ENCODE measurements around the gene KBTBD8. TPM values are rescaled to one million over a fixed set of nuclear protein-coding genes. Genes with fewer than 3 reads are reported as not detected.

Gene KBTBD8
- total RNA-seq, 1 donor from 2014 or later, result 8.6 TPM

DNA sequence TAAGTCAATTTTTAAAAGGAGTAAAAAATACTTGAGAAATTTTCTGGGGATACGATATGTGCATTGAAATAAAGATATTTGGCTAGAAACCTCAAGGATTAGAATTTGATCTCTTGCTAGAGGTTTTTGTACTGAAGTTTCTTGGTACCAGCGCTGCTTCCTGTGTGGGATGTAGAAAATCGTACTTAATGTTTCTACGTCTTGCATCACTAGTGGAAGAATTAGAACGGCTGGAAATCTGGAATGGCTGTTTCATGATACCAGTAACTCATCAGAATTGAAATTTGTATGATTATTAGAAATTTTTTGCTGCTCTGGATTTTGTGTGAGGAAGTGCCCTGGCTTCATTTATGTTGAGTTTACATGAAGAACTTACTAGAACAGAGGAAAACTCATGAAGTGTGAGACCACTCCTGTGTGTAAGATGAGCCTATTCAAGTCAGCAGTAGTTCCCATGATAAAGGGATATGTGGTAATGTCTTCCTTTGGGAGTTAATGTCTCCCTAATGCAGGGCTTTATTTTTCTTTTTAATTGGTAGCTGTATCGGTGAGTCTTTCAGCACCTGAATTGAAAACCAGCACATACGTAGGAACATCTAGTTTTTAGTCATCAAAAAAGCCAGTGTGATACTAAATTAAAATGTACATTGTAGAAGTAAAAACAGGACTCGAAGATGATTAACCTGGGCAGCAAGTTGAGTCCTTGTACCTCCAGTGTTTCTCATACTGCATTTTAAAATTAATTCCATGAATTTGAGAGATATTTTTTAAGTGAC, 3.2 kb downstream of the KBTBD8 start:
- Mint-ChIP-seq H3K4me3 (ENCODE audit: unreplicated experiment) (no peak overlapping the region), H3K36me3 (ENCODE audit: unreplicated experiment) (no peaks in the 10 kb centered on the region), H3K4me1 (ENCODE audit: low read depth, unreplicated experiment) (peaks cover 5% of the 10 kb centered on the region), H3K27ac (ENCODE audit: unreplicated experiment) (no peak overlapping the region), H3K27me3 (ENCODE audit: unreplicated experiment) (peaks cover 4% of the 10 kb centered on the region), H3K9me3 (ENCODE audit: unreplicated experiment) (peaks cover 11% of the 10 kb centered on the region)
- no peak for DNase-seq
- TF ChIP-seq, protein P1, sequence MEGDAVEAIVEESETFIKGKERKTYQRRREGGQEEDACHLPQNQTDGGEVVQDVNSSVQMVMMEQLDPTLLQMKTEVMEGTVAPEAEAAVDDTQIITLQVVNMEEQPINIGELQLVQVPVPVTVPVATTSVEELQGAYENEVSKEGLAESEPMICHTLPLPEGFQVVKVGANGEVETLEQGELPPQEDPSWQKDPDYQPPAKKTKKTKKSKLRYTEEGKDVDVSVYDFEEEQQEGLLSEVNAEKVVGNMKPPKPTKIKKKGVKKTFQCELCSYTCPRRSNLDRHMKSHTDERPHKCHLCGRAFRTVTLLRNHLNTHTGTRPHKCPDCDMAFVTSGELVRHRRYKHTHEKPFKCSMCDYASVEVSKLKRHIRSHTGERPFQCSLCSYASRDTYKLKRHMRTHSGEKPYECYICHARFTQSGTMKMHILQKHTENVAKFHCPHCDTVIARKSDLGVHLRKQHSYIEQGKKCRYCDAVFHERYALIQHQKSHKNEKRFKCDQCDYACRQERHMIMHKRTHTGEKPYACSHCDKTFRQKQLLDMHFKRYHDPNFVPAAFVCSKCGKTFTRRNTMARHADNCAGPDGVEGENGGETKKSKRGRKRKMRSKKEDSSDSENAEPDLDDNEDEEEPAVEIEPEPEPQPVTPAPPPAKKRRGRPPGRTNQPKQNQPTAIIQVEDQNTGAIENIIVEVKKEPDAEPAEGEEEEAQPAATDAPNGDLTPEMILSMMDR (IDR thresholded peaks at IDR 0.05; ENCODE audit: partially characterized antibody, unreplicated experiment), result no peak

DNA sequence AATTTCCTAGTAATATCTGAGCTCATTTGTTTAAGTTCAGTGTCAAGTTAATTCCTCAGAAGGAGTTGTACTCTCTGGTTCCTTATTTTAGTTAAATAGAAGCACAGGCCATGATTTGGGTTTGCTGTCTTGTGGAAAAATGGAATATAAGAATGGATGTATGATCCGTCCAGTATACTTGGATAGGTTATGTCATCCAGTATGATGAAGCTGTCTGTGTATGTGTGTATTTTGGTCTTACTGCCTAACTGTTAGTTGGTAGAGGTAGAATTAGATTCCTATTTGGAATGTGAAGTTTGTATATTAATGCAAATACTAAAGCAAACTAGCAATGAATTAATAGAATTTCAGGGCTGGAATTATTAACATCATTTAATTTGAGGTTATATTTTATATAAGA, 7.9 kb downstream of the KBTBD8 start:
- no peak overlapping the region for H3K4me3 Mint-ChIP-seq (ENCODE audit: unreplicated experiment)
- H3K27me3 Mint-ChIP-seq (ENCODE audit: unreplicated experiment), result no peaks in the 10 kb centered on the region
- no peaks in the 10 kb centered on the region for H3K4me1 Mint-ChIP-seq (ENCODE audit: low read depth, unreplicated experiment)
- H3K36me3 Mint-ChIP-seq (ENCODE audit: unreplicated experiment), result no peaks in the 10 kb centered on the region
- H3K27ac Mint-ChIP-seq (ENCODE audit: unreplicated experiment), result no peak overlapping the region
- peaks cover 2% of the 10 kb centered on the region for H3K9me3 Mint-ChIP-seq (ENCODE audit: unreplicated experiment)
- TF ChIP-seq, protein P1 (IDR thresholded peaks at IDR 0.05; ENCODE audit: partially characterized antibody, unreplicated experiment), result no peak
- DNase-seq, result no peak

DNA sequence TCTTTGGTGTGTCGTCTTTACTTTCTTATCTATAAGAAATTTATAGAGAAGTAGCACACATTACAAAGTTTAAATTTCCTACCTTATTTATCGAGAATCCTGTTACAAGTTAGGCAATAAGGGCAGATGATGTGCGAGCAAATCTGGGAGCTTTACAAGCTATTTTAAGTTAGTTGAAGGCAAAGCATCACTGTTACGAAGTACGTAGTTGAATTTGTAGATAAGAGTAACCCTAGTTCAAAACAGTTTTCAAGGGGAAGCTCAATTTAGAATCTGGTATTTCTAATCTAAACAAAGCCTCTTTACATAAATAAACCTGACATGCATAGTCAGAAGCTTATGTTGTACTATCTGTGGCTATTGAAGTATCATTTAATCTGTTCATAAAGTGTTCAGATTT, 8.4 kb downstream of the KBTBD8 start:
- H3K27me3 Mint-ChIP-seq (ENCODE audit: unreplicated experiment), result no peaks in the 10 kb centered on the region
- H3K27ac Mint-ChIP-seq (ENCODE audit: unreplicated experiment), result no peak overlapping the region
- no peaks in the 10 kb centered on the region for H3K4me1 Mint-ChIP-seq (ENCODE audit: low read depth, unreplicated experiment)
- peaks cover 2% of the 10 kb centered on the region for H3K9me3 Mint-ChIP-seq (ENCODE audit: unreplicated experiment)
- no peak overlapping the region for H3K4me3 Mint-ChIP-seq (ENCODE audit: unreplicated experiment)
- H3K36me3 Mint-ChIP-seq (ENCODE audit: unreplicated experiment), result no peaks in the 10 kb centered on the region
- DNase-seq, result no peak
- TF ChIP-seq, protein P1 (IDR thresholded peaks at IDR 0.05; ENCODE audit: partially characterized antibody, unreplicated experiment), result no peak

DNA sequence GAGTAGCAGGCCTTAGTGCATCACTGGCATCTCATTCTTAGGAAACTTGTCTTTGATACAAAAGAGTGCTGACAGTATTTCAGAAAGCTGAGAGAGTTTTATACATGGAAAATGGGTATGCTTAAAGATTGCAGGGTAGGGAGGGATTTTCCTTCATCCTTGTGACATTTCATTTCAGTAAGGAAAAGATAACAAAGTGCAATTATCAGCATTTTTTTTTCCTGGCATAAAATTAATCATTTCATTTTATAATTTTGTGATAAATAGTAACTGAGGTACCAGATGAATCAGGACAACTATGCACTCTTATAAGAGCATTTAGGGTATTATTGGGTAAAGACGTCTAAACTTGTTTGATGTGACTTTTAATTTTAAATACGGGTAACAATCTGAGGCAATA, 10.3 kb downstream of the KBTBD8 start:
- no peak for DNase-seq
- Mint-ChIP-seq H3K4me3 (ENCODE audit: unreplicated experiment) (no peak overlapping the region), H3K27me3 (ENCODE audit: unreplicated experiment) (no peaks in the 10 kb centered on the region), H3K36me3 (ENCODE audit: unreplicated experiment) (no peaks in the 10 kb centered on the region), H3K9me3 (ENCODE audit: unreplicated experiment) (no peaks in the 10 kb centered on the region), H3K4me1 (ENCODE audit: low read depth, unreplicated experiment) (no peaks in the 10 kb centered on the region), H3K27ac (ENCODE audit: unreplicated experiment) (no peak overlapping the region)
- TF ChIP-seq, protein P1 (IDR thresholded peaks at IDR 0.05; ENCODE audit: partially characterized antibody, unreplicated experiment), result no peak

DNA sequence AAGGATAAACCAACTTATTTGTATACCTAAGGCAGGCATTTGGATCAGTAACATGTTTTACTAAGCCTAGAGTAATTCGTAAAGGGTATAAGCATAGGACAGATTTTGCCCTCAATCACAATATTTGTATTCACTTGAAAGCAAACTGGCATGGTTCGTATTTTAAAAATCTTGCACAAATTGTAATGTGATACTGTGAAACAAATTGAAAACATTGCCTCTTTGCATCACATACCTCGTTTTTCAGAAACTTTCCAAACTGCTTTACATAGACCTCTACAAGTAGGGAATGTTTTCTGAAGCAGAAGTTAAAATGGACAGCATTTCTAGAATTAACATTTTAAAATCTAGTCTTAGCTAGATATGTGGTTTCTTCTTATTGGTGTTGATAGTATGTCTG, 11.6 kb downstream of the KBTBD8 start:
- H3K27ac Mint-ChIP-seq (ENCODE audit: unreplicated experiment), result no peak overlapping the region
- no peak overlapping the region for H3K4me3 Mint-ChIP-seq (ENCODE audit: unreplicated experiment)
- TF ChIP-seq, protein P1 (IDR thresholded peaks at IDR 0.05; ENCODE audit: partially characterized antibody, unreplicated experiment), result no peak
- no peaks in the 10 kb centered on the region for H3K4me1 Mint-ChIP-seq (ENCODE audit: low read depth, unreplicated experiment)
- no peaks in the 10 kb centered on the region for H3K36me3 Mint-ChIP-seq (ENCODE audit: unreplicated experiment)
- no peaks in the 10 kb centered on the region for H3K27me3 Mint-ChIP-seq (ENCODE audit: unreplicated experiment)
- DNase-seq, result no peak
- H3K9me3 Mint-ChIP-seq (ENCODE audit: unreplicated experiment), result no peaks in the 10 kb centered on the region

All from glutamatergic neuron (in vitro differentiated cells).